Stimulated activated CD4-positive, alpha-beta T cell treated with anti-CD3 and anti-CD28 coated beads, TNF-alpha, amount 100 ng/mL, for 48 hours (primary cell): ENCODE measurements around the gene KREMEN1.

Experiments used
- DNase-seq, 3 donors: peaks; one replicate each; pipeline ENCODE4 v3.0.0-alpha.2; 2020; ENCODE audit warnings: low read depth in 3 of 3

The KREMEN1 gene

DNA sequence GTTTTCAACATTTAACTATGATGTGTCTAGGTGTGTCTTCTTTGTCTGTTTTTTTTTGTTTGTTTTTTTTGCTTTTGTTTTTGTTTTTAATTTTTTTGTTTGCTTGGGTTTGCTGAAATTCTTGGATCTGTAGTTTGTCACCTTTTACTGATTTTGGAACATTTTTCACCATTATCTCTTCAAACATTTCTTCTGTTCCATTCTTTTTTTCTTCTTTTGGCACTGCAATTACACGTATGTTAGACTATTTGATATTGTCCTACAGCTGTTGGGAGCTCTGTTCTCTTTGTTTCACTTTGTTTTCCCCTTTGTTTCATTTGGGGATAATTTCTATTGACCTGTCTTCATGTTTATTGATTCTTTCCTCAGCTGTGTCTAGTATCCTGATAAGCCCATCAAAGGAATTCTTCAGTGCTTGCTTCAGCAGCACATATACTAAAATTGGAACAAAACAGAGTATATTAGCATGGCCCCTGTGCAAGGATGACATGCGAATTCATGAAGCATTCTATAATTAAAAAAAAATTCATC, 60.8 kb downstream of the KREMEN1 start:
- DNase-seq: no peak

DNA sequence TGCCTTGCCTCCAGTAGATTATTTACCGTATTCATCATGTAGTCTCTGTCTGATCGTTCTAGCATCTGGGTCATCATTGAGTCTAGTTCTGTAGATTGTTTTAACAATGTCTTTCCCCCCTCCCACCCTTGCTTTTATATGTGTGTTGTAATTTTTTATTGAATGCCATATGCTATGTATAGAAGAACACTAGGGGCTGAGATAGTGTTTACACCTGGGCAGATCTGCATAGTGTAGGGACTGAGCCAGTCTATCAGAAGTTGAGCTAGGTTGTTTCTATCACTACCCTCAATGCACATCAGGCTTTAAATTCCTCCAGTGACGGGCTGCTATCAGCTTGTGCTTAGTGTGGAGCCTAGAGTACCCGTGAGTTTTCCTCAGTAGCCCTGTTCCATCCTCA, 61.6 kb downstream of the KREMEN1 start:
- no peak for DNase-seq

DNA sequence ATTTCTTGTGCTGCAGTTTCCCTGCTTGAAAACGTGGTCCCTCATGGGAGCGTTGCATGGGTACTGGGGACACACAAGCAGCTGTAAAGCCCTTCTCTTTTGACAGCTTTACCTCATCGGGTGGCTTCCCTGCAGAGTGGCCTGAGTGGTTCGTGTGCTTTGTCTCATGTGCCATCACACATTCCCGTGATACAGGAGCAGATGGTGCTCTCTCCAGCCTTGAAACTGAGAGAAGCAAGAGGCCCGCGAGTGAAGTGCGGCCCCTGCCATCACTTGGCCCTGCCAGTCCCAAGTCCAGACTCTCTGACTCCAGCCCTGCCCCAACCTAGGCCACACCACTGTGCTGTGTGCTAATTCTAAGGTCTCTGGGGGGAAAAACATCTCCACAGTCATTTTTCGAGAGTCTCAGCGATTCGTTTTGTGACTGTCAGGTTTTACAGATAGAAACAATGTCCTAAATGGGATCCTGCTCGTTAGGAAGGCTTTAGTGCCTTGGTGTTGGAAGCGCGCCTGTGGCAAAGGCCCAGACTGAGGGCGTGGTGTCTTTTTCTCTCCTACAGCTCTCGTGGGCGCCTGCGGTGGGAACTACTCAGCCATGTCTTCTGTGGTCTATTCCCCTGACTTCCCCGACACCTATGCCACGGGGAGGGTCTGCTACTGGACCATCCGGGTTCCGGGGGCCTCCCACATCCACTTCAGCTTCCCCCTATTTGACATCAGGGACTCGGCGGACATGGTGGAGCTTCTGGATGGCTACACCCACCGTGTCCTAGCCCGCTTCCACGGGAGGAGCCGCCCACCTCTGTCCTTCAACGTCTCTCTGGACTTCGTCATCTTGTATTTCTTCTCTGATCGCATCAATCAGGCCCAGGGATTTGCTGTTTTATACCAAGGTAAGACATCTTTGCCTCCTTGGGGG, 64.2 kb downstream of the KREMEN1 start:
- DNase-seq: no peak

DNA sequence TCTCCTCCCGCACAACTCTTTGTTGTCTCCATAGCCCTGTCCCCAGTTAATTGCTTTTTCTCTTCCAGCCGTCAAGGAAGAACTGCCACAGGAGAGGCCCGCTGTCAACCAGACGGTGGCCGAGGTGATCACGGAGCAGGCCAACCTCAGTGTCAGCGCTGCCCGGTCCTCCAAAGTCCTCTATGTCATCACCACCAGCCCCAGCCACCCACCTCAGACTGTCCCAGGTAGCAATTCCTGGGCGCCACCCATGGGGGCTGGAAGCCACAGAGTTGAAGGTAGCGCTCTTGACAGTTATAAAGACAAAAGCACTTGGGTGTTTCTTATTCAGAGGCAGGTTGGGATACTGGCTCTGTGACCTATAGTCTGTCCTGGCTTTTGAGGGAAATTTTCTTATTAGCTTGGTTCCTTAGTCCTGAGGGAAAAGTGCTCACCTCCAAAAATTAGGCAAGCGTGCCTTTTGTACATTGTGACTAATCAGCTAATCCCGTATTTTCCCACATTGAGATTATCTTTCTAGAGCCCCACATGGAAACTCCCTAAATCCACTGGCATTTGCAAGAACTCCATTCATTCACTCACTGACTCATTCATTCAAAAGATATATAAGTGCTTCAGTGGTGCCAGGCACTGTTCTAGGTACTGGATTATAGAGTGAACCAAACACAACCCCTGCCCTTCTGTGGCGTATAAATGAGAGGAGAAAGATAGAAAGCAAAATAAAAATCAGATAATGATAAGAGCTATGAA, 65.9 kb downstream of the KREMEN1 start:
- no peak for DNase-seq

DNA sequence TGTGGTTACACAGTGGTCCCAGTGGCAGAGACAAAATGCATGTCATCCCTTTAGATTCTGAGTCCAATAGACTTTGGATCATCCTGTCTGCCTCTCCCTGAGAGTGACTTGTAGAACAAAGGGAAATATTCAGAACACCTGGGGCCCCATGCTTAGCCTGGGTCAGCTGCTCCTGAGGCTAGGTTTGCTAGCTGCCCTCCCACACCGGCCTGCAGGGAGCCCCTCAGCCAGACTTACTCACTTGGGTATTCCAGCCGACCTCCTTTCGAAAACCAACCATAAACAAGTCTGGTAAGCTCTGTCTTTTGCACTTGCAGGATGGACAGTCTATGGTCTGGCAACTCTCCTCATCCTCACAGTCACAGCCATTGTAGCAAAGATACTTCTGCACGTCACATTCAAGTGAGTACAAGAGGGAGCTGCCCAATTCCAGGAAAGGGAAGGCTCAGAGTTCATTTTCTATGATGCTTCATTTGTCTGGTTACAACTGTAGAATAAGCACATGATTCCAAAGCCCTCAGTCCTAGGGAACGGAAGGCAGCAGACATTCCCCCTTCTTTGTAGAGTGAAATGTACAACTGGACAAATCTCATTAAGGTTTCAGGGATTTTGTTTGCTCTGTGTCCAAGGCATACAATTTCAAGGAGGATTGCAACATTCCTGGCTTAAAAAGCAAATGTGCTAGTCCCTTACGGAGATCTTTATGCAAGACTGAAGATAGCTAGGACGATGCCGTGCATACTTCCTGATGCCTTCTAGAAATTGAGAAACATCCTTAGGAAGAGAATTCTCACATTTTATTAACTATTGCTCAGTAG, 67.3 kb downstream of the KREMEN1 start:
- DNase-seq: no peak

DNA sequence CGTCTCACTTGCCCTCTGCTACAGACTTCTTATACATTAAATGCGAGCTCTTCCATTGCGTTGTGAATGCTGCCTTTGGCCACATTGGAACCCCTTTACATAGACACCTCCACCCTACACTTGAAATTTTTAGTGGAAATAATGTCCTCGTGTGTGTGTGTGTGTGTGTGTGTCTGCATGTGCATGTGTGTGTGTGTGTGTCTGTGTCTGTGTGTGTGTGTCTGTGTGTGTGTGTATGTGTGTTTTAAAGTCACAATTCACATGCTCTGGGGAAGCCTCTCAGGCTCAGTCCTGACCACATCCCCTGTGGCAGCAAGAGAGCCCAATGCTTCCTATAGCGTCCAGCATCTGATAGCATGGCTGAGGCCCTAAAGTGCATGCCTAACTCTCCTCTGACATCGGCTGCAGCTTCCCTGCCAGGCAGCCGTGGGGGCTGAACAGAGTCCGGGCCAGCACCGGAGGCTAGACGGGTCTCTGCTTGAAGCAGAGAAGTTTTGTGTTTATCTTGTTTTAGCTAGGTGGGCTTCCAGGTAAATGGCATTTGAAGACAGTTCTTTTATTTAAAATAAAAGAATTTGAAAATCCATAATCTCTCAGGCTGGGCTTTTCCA, 68.3 kb downstream of the KREMEN1 start:
- DNase-seq: no peak

DNA sequence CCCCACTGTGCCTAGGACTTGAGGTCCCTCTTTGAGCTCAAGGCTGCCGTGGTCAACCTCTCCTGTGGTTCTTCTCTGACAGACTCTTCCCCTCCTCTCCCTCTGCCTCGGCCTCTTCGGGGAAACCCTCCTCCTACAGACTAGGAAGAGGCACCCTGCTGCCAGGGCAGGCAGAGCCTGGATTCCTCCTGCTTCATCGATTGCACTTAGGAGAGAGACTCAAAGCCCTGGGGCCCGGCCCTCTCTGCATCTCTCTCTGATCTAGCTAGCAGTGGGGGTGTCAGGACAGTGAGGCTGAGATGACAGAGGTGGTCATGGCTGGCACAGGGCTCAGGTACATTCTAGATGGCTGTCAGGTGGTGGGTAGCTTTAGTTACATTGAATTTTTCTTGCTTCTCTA, 69.3 kb downstream of the KREMEN1 start:
- no peak for DNase-seq

DNA sequence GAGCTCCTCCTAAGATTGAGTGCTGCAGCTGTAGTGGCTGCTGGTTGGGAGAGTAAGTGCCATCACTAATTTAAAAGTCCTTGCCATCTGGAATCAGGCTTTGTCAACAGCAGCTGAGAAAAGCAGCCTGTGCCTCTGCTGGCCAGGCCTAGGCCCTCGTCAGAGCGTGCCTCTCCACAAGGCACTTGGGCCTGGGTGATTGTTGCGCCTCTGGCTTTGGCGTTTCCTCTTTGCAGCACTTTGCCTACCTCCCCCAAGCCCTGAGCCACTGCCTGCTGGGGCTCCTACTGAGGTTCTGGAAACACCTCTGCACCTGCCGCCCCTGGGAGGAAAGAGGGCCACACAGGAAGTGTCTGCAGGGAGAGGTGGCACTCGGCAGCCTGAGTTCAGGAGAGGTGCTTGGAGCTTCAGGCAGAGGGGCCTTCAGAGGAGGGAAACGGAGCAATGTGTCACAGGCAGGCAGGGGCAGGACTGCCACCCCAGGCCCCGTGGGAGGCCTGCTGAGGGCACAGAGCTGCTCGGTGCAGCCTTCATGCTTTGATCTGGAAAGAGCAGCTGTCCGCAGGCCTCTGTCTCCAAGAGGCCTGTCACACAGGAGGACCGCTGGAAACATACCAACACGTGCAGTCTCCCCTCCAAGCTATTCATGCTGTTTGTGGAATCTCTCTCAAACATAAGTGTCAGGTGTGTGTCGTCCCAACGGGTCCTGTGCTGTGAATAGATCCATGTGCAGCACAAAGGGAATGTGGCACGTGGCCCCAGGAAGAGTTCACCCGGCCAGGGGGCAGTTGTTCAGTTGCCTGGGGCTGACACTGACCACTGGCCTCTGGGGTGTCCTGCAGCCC, 71.3 kb downstream of the KREMEN1 start:
- DNase-seq: no peak

DNA sequence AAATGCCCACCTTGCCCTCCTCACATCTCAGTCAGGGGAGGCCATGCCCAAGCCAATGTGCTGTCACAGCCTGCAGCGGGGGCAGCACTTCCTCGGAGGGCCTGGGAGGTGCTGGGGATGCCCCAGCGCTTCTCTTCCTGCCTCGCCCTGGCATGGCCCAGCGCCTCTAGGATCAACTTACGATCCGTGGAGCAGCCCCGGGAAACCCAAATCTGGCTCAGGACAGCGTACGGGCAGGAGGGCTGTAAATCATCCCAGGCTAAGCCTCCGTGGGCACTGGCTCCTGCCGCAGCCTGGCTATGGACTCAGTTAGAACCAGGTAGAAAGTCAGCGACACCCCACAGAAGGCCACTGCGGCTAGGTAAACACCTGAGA, 71.9 kb downstream of the KREMEN1 start:
- no peak for DNase-seq

DNA sequence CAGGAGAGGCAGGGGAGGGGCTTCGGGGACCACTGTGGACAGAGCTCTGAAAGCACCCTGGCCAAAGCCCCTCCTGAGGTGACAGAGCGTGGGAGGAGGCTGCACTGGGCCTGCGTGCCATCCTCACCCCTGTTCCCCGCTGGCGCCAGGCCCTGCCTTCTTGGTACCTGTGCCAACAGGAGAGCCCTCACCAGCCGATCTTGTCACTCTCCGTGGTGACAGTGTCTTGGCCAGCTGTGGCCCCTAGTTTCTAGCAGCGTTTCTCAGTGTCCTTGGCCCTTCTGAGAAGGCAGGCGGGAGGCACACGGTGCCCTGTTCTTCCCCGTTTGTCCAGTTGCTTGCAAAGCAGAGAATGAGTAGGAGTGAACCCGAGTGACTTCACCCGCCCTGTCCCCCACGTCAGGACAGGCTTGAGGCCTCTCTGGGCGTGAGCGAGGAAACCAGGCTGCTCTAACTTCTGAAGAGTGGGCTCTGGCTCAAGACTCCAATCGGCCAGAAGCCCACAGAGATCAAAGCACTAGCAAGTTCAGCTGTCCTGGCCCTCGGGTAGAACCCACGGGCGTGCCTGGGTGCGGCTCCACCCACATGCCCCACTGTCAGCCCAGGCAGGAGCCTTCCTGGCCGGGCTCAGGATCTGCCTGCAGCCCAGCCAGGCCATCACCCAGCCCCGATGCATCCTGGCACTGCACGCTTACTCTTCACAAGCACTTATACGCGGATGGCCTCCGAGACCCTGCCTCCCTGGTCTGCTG, 72.7 kb downstream of the KREMEN1 start:
- DNase-seq: no peak

DNA sequence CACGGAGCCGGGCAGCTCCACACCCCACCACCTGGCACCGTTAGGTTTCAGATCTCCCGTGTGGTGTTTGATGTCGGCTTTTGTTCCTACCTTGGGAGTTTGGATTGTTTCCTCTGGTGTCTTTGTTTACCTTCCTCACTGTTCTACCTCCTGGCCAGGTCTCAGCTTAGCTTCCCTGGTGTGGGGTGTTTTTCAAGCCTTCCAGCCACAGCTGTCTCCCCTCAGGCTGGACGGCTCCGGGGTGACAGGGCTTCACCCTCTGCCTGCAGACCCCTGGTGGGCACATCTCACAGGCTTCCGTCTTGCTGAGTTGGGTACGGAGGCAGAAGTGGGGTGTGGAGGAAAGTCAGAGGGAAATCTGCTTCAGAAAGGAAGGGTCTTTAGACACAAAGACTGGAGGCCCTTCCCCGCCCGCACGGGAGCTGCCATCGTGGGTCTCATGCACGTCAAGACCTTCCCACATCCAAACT, 73.3 kb downstream of the KREMEN1 start:
- no peak for DNase-seq

DNA sequence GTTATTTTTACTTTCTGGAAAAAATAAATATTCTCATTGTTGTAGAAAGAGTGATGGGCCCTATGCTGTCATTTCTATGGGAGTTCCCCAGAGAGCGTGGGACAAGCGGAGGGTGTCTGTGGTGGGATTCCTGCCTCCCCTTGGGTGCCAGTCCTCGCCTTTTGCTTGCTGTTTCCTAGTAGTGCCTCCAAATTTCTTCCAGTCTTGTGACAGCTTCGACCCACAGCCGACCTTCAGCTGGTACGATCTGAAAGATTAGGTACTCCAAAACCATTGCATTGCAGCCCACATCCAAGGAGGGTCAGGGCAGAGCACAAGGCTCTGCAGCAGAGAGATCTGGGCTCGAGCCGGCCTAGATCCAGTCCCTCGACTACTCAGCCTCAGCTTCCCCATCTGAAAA, 73.9 kb downstream of the KREMEN1 start:
- no peak for DNase-seq

DNA sequence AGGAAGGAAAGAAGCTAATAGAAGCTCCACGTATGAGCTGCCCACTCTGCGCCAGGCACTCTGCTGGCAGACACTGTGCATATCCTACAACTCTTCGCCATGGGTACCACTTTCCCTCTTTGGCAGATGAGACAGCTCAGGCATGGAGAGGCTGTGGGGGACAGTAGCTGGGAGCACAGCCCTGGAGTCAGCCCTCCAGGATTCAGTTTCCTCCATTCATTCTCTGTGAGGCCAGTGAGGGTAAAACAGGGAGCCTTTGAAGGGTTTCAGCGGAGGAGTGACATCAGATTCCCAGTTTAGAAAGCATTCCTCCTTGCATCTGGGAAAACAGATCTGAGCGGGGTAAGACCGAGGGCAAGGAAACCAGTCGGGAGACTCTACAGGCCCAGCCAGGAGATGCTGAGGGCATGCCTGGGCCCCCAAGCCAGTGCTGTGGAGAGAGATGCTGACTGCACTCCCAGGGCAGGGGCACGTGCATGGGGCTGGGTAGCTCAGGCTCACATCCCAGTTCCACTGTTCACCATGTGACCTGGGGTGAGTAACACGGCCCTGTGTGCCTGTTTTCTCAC, 74.6 kb downstream of the KREMEN1 start:
- DNase-seq: no peak

DNA sequence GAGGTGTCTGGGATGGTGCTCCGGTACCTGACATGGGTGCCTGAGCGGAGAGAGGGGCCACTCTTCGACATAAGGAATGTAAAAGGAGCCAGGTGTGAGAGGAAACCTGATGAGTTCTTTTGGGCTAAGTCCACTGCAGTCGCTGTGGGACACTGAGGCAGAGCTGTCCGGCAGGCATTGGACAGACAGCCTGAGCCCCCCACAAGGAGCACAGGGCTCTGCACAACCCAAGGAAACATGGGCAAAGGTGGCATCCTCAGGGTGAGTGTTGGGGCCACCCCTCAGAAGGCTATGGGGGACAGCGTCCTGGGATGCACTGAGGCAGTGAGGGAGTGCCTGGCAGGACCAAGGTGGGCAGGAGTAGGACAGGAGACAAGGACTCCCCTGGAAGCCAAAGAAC, 75.2 kb downstream of the KREMEN1 start:
- DNase-seq: no peak

DNA sequence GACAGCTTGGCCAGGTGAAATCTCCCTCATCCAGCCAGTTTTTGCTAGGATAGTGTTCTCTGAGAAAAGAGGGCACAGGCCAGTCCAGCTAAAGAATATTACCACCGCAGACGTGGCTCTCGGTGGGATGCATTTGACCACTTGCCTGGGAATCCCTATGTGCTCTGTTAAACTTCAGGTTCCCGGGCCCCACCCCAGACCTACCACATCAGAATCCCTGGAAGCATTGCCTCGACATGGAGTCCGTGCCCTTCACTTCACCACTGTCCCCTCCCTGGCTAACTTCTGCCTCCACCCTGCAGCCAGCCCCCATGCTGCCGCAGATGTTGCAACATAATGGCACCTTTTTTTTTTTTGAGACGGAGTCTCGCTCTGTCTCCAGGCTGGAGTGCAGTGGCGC, 76.0 kb downstream of the KREMEN1 start:
- no peak for DNase-seq

DNA sequence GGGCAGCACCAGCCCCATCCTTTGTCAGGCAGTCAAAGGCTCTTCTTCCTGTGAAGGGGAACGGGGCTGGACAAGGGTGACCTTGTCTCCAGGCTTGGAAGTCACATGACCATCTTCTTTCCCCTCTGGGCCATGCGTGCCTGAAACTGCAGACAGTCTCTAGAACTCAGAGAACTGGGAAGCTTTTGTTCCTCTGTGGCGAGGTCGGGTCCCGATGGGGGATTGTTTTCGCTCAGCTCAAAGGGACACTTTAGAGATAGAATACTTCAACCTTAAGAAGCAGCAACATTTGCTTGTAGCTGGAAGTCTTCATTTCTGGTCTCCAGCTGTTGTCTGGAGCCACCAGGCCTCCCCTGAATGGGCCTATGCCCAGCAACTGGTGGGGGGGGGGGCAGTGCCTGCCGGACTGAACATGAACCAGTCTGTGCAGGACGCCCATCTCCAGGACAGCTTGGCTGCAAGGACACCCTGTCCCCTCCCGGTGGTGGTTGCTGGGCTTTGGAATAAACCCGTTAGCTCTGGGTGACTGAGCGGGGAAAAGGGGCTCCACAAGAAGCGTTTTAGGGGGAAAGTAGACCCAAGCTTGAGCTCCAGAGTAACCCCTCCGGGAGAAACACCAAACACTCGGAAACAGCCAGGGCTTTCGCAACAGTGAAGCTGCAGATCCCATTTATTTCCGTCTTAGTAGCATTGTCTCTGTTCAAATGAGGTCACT, 77.2 kb downstream of the KREMEN1 start:
- no peak for DNase-seq

DNA sequence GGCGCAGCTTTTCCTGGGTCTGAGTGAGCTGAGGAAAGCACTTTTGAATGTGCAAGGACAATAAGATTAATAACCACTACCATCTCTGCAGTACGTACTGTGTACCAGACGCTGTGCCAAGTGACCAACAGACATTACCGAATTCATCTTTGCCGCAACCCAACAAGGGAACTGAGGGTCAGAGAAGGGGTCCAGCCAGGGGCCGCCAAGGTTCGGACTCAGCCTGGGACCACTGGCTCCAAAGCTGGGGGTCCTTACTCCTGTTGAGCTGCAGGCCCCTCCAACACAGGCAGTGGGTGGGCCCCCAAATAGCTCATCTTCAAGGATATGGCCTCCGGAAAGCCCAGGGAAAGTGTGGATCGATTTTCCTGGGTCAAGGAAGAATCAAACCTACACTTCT, 77.9 kb downstream of the KREMEN1 start:
- DNase-seq: no peak

DNA sequence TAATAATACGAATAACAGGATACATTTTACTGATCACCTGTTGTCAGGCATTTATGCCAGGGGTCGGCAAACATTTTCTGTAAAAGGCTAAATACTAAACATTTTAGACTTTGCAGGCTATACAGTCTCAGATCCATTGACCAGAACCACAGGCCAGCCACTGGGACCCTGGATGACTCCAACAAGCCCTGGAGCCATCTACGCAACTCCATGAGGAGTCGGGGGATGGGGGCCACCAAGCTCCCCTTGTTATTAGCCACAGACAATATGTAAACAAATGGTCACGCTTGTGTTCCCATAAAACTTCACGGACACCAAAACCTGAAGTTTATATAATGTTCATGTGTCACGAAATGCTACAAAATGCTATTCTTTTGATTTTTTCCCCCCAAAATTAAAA, 78.5 kb downstream of the KREMEN1 start:
- no peak for DNase-seq
